Esophagus muscularis mucosa (tissue), 4 donors: ENCODE measurements around the gene KCMF1. TPM values are rescaled to one million over a fixed set of nuclear protein-coding genes. Genes with fewer than 3 reads are reported as not detected.
A peak's percentile ranks its signal among the peaks of the same experiment; 100 is the strongest.

Experiments used
- DNase-seq: peaks from one replicate; pipeline ENCODE4 v3.0.0-alpha.2; 2017; ENCODE audit errors: extremely low spot score
- H3K27ac ChIP-seq, 4 donors: fragments of 200-600 bp; sonication (generic); replicated peaks in 1 of 4; 1 replicate in 3 of 4; 2 replicates in 1 of 4; pipeline ENCODE4 v1.5.1; 2016 to 2019; ENCODE audit warnings: mild to moderate bottlenecking in 1 of 4
- H3K27me3 ChIP-seq, 4 donors: fragments of 200-600 bp; sonication (generic); one replicate each; pipeline versions ENCODE4 v1.5.1 to v1.6.0; 2016 to 2019
- H3K36me3 ChIP-seq, 4 donors: fragments of 200-600 bp; sonication (generic); one replicate each; pipeline ENCODE4 v1.5.1; 2016 to 2019
- H3K4me1 ChIP-seq, 4 donors: fragments of 200-600 bp; sonication (generic); one replicate each; pipeline ENCODE4 v1.5.1; 2016 to 2019
- H3K4me3 ChIP-seq, 4 donors: fragments of 200-600 bp; sonication (generic); 1 replicate in 2 of 4; 2 replicates in 2 of 4; pipeline ENCODE4 v1.5.1; 2016 to 2019; ENCODE audit warnings: mild to moderate bottlenecking in 4 of 4, moderate library complexity in 1 of 4
- H3K9me3 ChIP-seq, 4 donors: fragments of 200-600 bp; sonication (generic); 1 replicate in 3 of 4; 2 replicates in 1 of 4; pipeline ENCODE4 v1.5.1; 2016 to 2019
- CTCF ChIP-seq, 3 experiments: fragments of 200-600 bp in 2 of 3; fragments of 450-650 bp in 1 of 3; sonication (generic) in 2 of 3; IDR thresholded peaks; one replicate each; pipeline ENCODE4 v1.5.1; 2017 to 2019; ENCODE audit warnings: antibody characterized with exemption in 3 of 3, mild to moderate bottlenecking in 2 of 3, moderate library complexity in 1 of 3
- EP300 ChIP-seq: sonication (generic); formaldehyde crosslinking; IDR thresholded peaks from one replicate; pipeline ENCODE4 v1.6.1; 2017; ENCODE audit warnings: antibody characterized with exemption
- POLR2A ChIP-seq: fragments of 450-650 bp; IDR thresholded peaks from one replicate; pipeline ENCODE4 v1.6.1; 2017; ENCODE audit warnings: antibody characterized with exemption, moderate library complexity, mild to moderate bottlenecking, low read depth
- POLR2AphosphoS5 ChIP-seq, 2 donors: sonication (generic); formaldehyde crosslinking; IDR thresholded peaks; one replicate each; pipeline ENCODE4 v1.6.1; 2017; ENCODE audit warnings: antibody characterized with exemption in 2 of 2
- WGBS: methylation state at CpG from one replicate; pipeline ENCODE4 v1.1.5; 2018; 5-methylcytosine and 5-hydroxymethylcytosine counted together
- intact Hi-C: fragments of 100-400 bp; cut with DNase I; formaldehyde crosslinking; loops from one replicate; pipeline ENCODE4 v1.15.1; 2023
- total RNA-seq, 4 donors: library from RNA; depleted of rRNA; stranded (reverse); fragments of >200 nt; gene quantifications; one replicate each; pipeline versions ENCODE4 v1.1.0 to v1.2.1, GENCODE V29; 2016

Gene KCMF1
- total RNA-seq: 10 to 100 TPM; 48.0 to 73.1 (median 65.4) TPM

GRCh38 chr2:84970868-84971509 lies at the start of gene KCMF1:
Gene KCMF1 (plus strand): TSS chr2:84971161. CDS start chr2:84971452, 291 bp downstream.
- Histone ChIP-seq H3K9me3 (no peaks in the 10 kb centered on the region), H3K4me1 (peaks cover 26 to 78% (median 64%) of the 10 kb centered on the region in 4 donors), H3K27me3 (no peaks in the 10 kb centered on the region), H3K36me3 (peaks cover 0 to 6% (median 4%) of the 10 kb centered on the region in 4 donors), H3K4me3 (peak within 1 kb of the TSS; percentile 92 to 98 (median 94)), H3K27ac (peak within 1 kb of the TSS; percentile 95 to 99 (median 98))
- 0% methylated on average over 18 of the region's 102 CpGs for WGBS
- no peak for TF ChIP-seq CTCF (IDR thresholded peaks at IDR 0.05)
- peak in 1 of 2 donors; percentile 42 for TF ChIP-seq POLR2AphosphoS5 (IDR thresholded peaks at IDR 0.05)
- intact Hi-C loops: loop anchor here (5.0 kb wide), 2 partner anchors 49 to 64 kb away; partner anchors contain the start of gene TMSB10
- no peak for DNase-seq

- intact Hi-C loops: loop anchor here (5.0 kb wide), 1 partner anchor 49 kb away; the partner anchor contains the start of gene KCMF1
- DNase-seq: no peak
- TF ChIP-seq EP300: no peak
- TF ChIP-seq CTCF (IDR thresholded peaks at IDR 0.05): no peak
- no peak for TF ChIP-seq POLR2A
- TF ChIP-seq POLR2AphosphoS5 (IDR thresholded peaks at IDR 0.05): no peak
- Histone ChIP-seq H3K9me3 (no peaks in the 10 kb centered on the region), H3K4me1 (peaks cover 23 to 45% (median 39%) of the 10 kb centered on the region in 4 donors), H3K27me3 (no peaks in the 10 kb centered on the region), H3K36me3 (no peaks in the 10 kb centered on the region), H3K27ac (no peak overlapping the region), H3K4me3 (no peak overlapping the region)
These were observed 48.0 kb upstream of the KCMF1 start for GRCh38 chr2:84923009-84923408.

GRCh38 chr2:84924173-84925106 lies 46.5 kb upstream of the KCMF1 start:
- Histone ChIP-seq H3K27me3 (no peaks in the 10 kb centered on the region), H3K4me3 (peak overlapping the region in 1 of 4 donors; percentile 28), H3K36me3 (no peaks in the 10 kb centered on the region), H3K4me1 (peaks cover 23 to 42% (median 34%) of the 10 kb centered on the region in 4 donors), H3K27ac (peak overlapping the region; percentile 28 to 65 (median 45)), H3K9me3 (no peaks in the 10 kb centered on the region)
- no peak for DNase-seq
- no peak for TF ChIP-seq POLR2A
- TF ChIP-seq POLR2AphosphoS5 (IDR thresholded peaks at IDR 0.05): peak; percentile 49 to 72
- no peak for TF ChIP-seq CTCF (IDR thresholded peaks at IDR 0.05)
- 54% methylated on average over 9 of the region's 9 CpGs for WGBS
- intact Hi-C loops: loop anchor here (5.0 kb wide), 2 partner anchors 48 to 427 kb away; partner anchors contain the start of gene KCMF1

GRCh38 chr2:84925336-84925723 lies 45.6 kb upstream of the KCMF1 start:
- WGBS: 100% methylated on average over 1 of the region's 2 CpGs
- H3K27ac ChIP-seq: peak overlapping the region; percentile 22 to 65 (median 45)
- TF ChIP-seq POLR2AphosphoS5 (IDR thresholded peaks at IDR 0.05) (no peak), POLR2A (no peak), EP300 (no peak), CTCF (IDR thresholded peaks at IDR 0.05) (no peak)
- H3K4me1 ChIP-seq: peaks cover 20 to 33% (median 25%) of the 10 kb centered on the region in 4 donors
- no peaks in the 10 kb centered on the region for H3K36me3 ChIP-seq
- intact Hi-C loops: loop anchor here (5.0 kb wide), 1 partner anchor 428 kb away; no protein-coding TSS in a partner anchor
- H3K4me3 ChIP-seq: no peak overlapping the region
- H3K27me3 ChIP-seq: no peaks in the 10 kb centered on the region
- no peaks in the 10 kb centered on the region for H3K9me3 ChIP-seq
- DNase-seq: no peak
